ENCODE data around the gene KRTAP5-4.
"Not testable (repeated sequence)": the region's sequence is repeated elsewhere in the genome, so short reads cannot be mapped to it uniquely, and the experiment has no call there.

Gene KRTAP5-4

GRCh38 chr11:1575756-1576155 lies 46.2 kb downstream of the KRTAP5-4 start:
- not testable (repeated sequence) for H3K9me3 Mint-ChIP-seq, H3K27me3 Mint-ChIP-seq, H3K4me1 Mint-ChIP-seq, H3K36me3 Mint-ChIP-seq
- H3K4me3 Mint-ChIP-seq, result peak overlapping the region; percentile 19
- H3K27ac Mint-ChIP-seq, result peak overlapping the region; percentile 30

- peaks cover 12% of the 10 kb centered on the region for H3K4me1 Mint-ChIP-seq
- H3K4me3 Mint-ChIP-seq, result peak overlapping the region; percentile 58
- no peak overlapping the region for H3K27ac Mint-ChIP-seq
- peaks cover 1% of the 10 kb centered on the region for H3K27me3 Mint-ChIP-seq
- no peaks in the 10 kb centered on the region for H3K9me3 Mint-ChIP-seq
- H3K36me3 Mint-ChIP-seq, result peaks cover 2% of the 10 kb centered on the region
Observed at GRCh38 chr11:1574933-1575242, 47.0 kb downstream of the KRTAP5-4 start.

GRCh38 chr11:1574238-1574932 lies 47.6 kb downstream of the KRTAP5-4 start:
- H3K27ac Mint-ChIP-seq, result no peak overlapping the region
- H3K27me3 Mint-ChIP-seq, result peaks cover 1% of the 10 kb centered on the region
- peaks cover 2% of the 10 kb centered on the region for H3K36me3 Mint-ChIP-seq
- peaks cover 16% of the 10 kb centered on the region for H3K4me1 Mint-ChIP-seq
- H3K9me3 Mint-ChIP-seq, result no peaks in the 10 kb centered on the region
- peak overlapping the region; percentile 74 for H3K4me3 Mint-ChIP-seq

GRCh38 chr11:1573903-1574237 lies 48.1 kb downstream of the KRTAP5-4 start:
- no peaks in the 10 kb centered on the region for H3K9me3 Mint-ChIP-seq
- H3K4me3 Mint-ChIP-seq, result peak overlapping the region; percentile 74
- H3K4me1 Mint-ChIP-seq, result peaks cover 18% of the 10 kb centered on the region
- peaks cover 2% of the 10 kb centered on the region for H3K36me3 Mint-ChIP-seq
- peaks cover 1% of the 10 kb centered on the region for H3K27me3 Mint-ChIP-seq
- H3K27ac Mint-ChIP-seq, result no peak overlapping the region

- H3K4me3 Mint-ChIP-seq, result peak overlapping the region; percentile 74
- H3K27ac Mint-ChIP-seq, result peak overlapping the region; percentile 30
- H3K36me3 Mint-ChIP-seq, result peaks cover 2% of the 10 kb centered on the region
- no peaks in the 10 kb centered on the region for H3K9me3 Mint-ChIP-seq
- H3K4me1 Mint-ChIP-seq, result peaks cover 23% of the 10 kb centered on the region
- H3K27me3 Mint-ChIP-seq, result peaks cover 1% of the 10 kb centered on the region
Observed at GRCh38 chr11:1573077-1573902, 48.6 kb downstream of the KRTAP5-4 start.

GRCh38 chr11:1572197-1573076 lies 49.5 kb downstream of the KRTAP5-4 start, which contains the start of gene DUSP8:
DUSP8 (minus strand) TSS chr11:1572271; CDS start chr11:1565826, 6,445 bp downstream.
- peaks cover 1% of the 10 kb centered on the region for H3K27me3 Mint-ChIP-seq
- H3K9me3 Mint-ChIP-seq, result no peaks in the 10 kb centered on the region
- peak within 1 kb of the TSS; percentile 42 for H3K4me3 Mint-ChIP-seq
- H3K36me3 Mint-ChIP-seq, result no peaks in the 10 kb centered on the region
- H3K27ac Mint-ChIP-seq, result no peak within 1 kb of the TSS
- H3K4me1 Mint-ChIP-seq, result peaks cover 23% of the 10 kb centered on the region

- H3K27me3 Mint-ChIP-seq, result peaks cover 1% of the 10 kb centered on the region
- peaks cover 23% of the 10 kb centered on the region for H3K4me1 Mint-ChIP-seq
- H3K36me3 Mint-ChIP-seq, result no peaks in the 10 kb centered on the region
- no peak overlapping the region for H3K4me3 Mint-ChIP-seq
- no peak overlapping the region for H3K27ac Mint-ChIP-seq
- no peaks in the 10 kb centered on the region for H3K9me3 Mint-ChIP-seq
Observed at GRCh38 chr11:1571760-1572196, 50.2 kb downstream of the KRTAP5-4 start.
